IPS-NIHi7 (cell line): ENCODE data around the gene HECW1.

ENCODE experiments used
- DNase-seq: peaks from one replicate; pipeline ENCODE4 v3.0.0; 2012; ENCODE audit warnings: mixed read lengths; ENCODE audit errors: extremely low spot score

The HECW1 gene

GRCh38 chr7:43363035-43363791 lies 250.8 kb downstream of the HECW1 start:
- no peak for DNase-seq

GRCh38 chr7:43364391-43364790 lies 251.9 kb downstream of the HECW1 start:
- no peak for DNase-seq

- DNase-seq: no peak
These were observed 260.4 kb downstream of the HECW1 start for GRCh38 chr7:43372676-43373355.

- no peak for DNase-seq
These were observed 264.9 kb downstream of the HECW1 start for GRCh38 chr7:43377196-43377960.

GRCh38 chr7:43379210-43379609 lies 266.8 kb downstream of the HECW1 start:
- DNase-seq: no peak

- no peak for DNase-seq
These were observed 272.3 kb downstream of the HECW1 start for GRCh38 chr7:43384616-43385308.

- DNase-seq: no peak
These were observed 272.8 kb downstream of the HECW1 start for GRCh38 chr7:43385309-43385680.

- DNase-seq: no peak
These were observed 273.4 kb downstream of the HECW1 start for GRCh38 chr7:43385856-43386255.

- DNase-seq: no peak
These were observed 275.5 kb downstream of the HECW1 start for GRCh38 chr7:43387932-43388331.

GRCh38 chr7:43390576-43390975 lies 278.1 kb downstream of the HECW1 start:
- no peak for DNase-seq

- DNase-seq: peak; percentile 28
These were observed 279.1 kb downstream of the HECW1 start for GRCh38 chr7:43391518-43391917.

GRCh38 chr7:43392638-43393330 lies 280.3 kb downstream of the HECW1 start:
- no peak for DNase-seq

GRCh38 chr7:43394441-43395130 lies 282.1 kb downstream of the HECW1 start:
- DNase-seq: no peak

- DNase-seq: no peak
These were observed 282.9 kb downstream of the HECW1 start for GRCh38 chr7:43395351-43395750.

GRCh38 chr7:43396187-43396740 lies 283.8 kb downstream of the HECW1 start:
- no peak for DNase-seq

- DNase-seq: no peak
These were observed 286.4 kb downstream of the HECW1 start for GRCh38 chr7:43398831-43399230.

GRCh38 chr7:43405948-43406347 lies 293.5 kb downstream of the HECW1 start:
- DNase-seq: no peak

- no peak for DNase-seq
These were observed 294.5 kb downstream of the HECW1 start for GRCh38 chr7:43406961-43407360.

GRCh38 chr7:43408981-43409380 lies 296.5 kb downstream of the HECW1 start:
- DNase-seq: no peak

GRCh38 chr7:43417455-43417854 lies 305.0 kb downstream of the HECW1 start:
- DNase-seq: no peak

- no peak for DNase-seq
These were observed 318.0 kb downstream of the HECW1 start for GRCh38 chr7:43430411-43430810.
